NCI-H748 (cell line): Measurements from ENCODE around the gene ANKZF1.
"Not testable (repeated sequence)": the region's sequence is repeated elsewhere in the genome, so short reads cannot be mapped to it uniquely, and the experiment has no call there.

ENCODE experiments used
- DNase-seq: peaks from one replicate; lab custom pipeline; 2025; ENCODE audit not compliant: unreplicated experiment; lab: John Stamatoyannopoulos, UW

Gene ANKZF1

GRCh38 chr2:219229305-219230058, at the start of gene ANKZF1, which contains the start of gene ATG9A:
ANKZF1 (plus strand) TSS chr2:219229806; CDS start chr2:219230258, 452 bp downstream.
ATG9A (minus strand) TSS chr2:219229636; CDS start chr2:219228024, 1,612 bp downstream.
- peak; percentile 99 for DNase-seq

DNA sequence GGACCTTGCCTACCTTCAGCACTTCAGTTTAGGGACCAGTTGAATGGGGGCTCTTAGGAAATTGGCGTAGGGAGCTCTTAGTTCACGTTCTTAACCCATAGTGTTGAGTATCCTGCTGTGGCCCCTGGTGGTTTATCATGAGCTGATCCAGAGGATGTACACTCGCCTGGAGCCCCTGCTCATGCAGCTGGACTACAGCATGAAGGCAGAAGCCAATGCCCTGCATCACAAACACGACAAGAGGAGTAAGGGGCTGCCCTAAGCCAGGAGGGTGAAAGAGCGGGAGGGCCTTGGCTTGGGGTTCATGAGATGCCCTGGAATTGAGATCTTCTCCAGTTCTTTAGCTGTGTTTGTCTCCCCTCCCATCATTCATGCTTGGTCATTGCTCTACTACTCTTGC, 48.6 kb upstream of the ANKZF1 start:
- no peak for DNase-seq

GRCh38 chr2:219181531-219181930, 48.1 kb upstream of the ANKZF1 start:
- no peak for DNase-seq

DNA sequence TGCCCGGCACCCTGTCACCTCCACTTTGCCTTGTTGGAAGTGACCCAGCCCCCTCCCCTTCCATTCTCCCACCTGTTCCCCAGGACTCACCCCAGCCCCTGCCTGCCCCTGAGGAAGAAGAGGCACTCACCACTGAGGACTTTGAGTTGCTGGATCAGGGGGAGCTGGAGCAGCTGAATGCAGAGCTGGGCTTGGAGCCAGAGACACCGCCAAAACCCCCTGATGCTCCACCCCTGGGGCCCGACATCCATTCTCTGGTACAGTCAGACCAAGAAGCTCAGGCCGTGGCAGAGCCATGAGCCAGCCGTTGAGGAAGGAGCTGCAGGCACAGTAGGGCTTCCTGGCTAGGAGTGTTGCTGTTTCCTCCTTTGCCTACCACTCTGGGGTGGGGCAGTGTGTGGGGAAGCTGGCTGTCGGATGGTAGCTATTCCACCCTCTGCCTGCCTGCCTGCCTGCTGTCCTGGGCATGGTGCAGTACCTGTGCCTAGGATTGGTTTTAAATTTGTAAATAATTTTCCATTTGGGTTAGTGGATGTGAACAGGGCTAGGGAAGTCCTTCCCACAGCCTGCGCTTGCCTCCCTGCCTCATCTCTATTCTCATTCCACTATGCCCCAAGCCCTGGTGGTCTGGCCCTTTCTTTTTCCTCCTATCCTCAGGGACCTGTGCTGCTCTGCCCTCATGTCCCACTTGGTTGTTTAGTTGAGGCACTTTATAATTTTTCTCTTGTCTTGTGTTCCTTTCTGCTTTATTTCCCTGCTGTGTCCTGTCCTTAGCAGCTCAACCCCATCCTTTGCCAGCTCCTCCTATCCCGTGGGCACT, 47.1 kb upstream of the ANKZF1 start:
- no peak for DNase-seq

- DNase-seq, result no peak
Observed at GRCh38 chr2:219183151-219183772, 46.3 kb upstream of the ANKZF1 start.

GRCh38 chr2:219184121-219184520, 45.5 kb upstream of the ANKZF1 start:
- DNase-seq, result no peak

DNA sequence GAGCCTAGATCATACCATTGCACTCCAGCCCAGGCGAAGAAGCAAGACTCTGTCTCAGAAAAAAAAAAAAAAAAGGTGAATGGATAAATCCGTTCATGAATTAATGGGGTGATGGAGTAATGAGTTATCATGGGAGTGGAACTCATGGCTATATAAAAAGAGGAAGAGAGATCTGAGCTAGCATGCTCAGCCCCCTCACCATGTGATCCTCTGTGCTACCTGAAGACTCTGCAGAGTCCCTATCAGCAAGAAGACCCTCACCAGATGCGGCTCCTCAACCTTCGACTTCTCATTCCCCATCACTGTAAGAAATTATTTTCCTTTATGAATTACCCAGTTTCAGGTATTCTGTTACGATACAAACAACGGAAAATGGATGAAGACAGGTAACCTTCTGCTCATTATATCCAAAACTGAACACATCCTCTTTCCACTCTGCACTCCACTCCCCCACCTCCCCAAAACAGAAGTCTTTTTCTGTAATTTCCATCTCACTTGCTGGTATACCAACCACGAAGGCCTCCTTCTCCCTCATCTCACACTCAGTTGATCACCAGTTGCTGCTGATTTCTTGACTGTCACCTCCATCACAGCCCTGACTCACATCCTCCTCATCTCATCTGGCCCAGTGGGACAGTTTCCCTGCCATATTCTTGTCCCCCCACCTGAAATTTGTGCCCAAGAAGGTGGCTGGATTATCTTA, 42.7 kb upstream of the ANKZF1 start:
- no peak for DNase-seq

GRCh38 chr2:219197388-219197787, 32.2 kb upstream of the ANKZF1 start:
- DNase-seq, result no peak

- no peak for DNase-seq
Observed at GRCh38 chr2:219198974-219199373, 30.6 kb upstream of the ANKZF1 start.

DNA sequence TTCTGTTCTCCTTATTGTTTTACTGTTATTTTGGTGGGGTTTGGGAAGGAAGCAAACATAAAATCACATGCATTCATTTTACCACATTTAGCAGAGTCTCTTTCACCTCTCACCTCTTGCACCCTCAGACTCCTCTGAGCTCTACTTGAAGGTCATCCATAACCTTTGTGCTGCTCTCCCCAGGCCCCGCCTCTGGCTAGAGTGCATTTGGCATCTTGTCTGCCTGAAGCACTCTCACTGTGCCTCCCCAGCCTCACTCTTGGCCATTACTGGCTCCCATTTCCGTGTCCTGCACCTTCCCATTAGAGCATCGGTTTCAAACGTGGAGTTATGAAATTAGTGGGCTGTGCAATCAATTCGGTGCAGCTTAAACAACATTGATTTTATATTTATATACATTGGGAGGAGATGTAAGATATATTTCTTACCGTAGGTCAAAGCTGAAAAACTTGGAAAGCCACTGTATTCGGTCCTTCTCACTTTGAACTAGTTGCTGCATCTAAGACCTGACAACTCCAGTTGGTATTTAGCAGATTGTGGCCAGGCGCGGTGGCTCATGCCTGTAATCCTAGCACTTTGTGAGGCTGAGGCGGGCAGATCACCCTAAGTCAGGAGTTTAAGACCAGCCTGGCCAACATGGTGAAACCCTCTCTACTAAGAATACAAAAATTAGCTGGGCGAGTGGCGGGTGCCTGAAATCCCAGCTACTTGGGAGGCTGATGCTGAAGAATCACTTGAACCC, 30.0 kb upstream of the ANKZF1 start:
- DNase-seq, result no peak

DNA sequence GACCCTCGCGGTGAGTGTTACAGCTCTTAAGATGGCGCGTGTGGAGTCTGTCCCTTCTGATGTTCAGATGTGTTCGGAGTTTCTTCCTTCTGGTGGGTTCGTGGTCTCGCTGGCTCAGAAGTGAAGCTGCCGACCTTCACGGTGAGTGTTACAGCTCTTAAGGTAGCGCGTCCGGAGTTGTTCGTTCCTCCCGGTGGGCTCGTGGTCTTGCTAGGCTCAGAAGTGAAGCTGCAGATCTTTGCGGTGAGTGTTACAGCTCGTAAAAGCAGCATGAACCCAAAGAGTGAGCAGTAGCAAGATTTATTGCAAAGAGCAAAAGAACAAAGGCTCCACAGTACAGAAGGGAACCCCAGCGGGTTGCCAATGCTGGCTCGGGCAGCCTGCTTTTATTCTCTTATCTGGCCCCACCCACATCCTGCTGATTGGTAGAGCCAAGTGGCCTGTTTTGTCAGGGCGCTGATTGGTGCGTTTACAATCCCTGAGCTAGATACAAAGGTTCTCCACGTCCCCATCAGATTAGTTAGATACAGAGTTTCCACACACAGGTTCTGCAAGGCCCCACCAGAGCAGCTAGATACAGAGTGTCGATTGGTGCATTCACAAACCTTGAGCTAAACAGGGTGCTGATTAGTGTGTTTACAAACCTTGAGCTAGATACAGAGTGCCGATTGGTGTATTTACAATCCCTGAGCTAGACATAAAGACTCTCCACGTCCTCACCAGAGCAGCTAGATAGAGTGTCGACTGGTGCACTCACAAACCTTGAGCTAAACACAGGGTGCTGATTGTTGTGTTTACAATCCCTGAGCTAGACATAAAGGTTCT, 28.9 kb upstream of the ANKZF1 start:
- not testable (repeated sequence) for DNase-seq

DNA sequence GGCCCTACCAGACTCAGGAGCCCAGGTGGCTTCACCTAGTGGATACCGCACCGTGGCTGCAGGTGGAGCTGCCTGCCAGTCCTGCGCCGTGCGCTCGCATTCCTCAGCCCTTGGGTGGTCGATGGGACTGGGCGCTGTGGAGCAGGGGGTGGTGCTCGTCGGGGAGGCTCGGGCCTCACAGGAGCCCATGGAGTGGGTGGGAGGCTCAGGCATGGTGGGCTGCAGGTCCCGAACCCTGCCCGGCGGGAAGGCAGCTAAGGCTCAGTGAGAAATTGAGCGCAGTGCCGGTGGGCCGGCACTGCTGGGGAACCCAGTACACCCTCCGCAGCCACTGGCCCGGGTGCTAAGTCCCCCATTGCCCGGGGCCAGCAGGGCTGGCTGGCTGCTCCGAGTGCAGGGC, 28.3 kb upstream of the ANKZF1 start:
- not testable (repeated sequence) for DNase-seq

DNA sequence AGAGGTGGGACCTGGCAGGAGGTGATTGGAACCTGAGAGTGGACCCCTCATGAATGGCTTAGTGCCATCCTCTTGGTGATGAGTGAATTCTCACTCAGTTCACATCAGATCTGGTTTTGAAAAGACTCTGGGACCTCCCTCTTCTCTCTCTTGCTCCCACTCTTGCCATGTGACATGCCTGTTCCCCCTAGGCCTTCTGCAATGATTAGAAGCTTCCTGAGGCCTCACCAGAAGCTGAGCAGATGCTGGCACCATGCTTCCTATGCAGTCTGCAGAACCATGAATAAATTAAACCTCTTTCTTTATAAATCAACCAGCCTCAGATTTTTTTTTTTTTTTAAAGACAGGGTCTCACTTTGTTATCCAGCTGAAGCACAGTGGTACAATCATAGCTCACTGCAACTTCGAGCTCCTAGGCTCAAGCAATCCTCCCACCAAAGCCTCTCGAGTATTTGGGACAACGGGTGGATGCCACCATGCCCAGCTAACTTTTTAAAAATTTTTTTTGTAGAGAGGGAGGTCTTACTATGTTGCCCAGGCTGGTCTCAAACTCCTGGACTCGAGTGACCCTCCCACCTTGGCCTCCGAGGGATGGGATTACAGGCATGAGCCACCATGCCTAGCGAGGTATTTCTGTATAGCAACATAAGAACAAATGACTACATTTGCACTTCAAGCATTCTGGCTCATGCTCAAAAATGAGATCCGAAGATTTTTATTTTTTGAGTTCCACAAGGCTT, 25.0 kb upstream of the ANKZF1 start:
- DNase-seq, result no peak

GRCh38 chr2:219205165-219205538, 24.5 kb upstream of the ANKZF1 start:
- no peak for DNase-seq

DNA sequence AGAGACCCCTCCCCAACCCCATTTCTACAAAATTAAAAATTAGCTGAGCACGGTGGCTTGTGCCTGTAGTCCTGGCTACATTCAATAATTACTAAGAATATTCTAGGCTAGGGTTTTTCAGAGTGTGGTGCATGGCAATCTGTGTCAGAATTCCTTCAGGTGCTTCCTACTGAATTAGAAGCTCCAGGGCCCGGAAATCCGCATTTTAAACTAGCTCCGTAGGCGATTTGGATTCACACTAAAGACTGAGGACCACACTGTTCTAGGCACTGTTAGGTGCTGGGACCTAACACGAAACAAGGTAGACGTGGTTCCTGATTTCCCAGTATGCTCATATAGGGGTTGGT, 23.7 kb upstream of the ANKZF1 start:
- no peak for DNase-seq

DNA sequence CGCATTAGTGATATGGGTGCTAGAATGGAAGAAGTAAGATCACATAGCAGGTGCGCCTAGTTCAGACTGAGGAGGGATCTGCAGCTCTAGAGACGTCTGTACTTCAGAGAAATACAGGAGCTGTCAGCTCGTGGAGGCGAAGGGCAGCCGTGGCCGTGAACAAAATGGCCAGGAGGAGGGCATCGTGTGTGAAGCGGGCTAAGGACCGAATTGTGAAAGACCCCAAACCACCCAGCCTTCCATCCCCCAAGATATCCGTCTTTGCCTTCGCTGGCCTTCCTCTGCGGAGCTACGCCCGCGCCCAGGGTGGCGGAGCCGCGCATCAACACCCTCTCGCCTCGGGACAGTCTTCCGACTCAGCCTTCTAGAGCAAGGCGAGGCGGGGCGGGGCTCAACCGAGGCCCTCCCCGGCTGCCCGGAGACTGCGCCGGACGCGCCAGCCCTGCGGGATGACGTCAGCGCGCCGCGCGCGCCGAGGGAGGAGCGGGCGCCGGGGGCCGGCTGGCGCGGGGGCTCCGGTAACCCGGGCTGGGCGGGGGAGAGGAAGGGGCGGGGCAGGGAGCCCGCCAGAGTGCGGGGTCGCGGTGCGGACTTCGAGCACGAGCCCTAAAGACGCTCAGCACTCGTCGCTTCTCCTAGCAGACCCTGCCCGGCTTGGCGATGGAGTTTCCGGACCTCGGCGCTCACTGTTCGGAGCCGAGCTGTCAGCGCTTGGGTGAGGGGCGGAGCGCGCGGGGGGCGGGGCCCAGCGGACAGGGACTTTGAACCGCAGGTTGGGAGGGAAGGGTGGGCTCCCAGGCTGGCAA, 23.1 kb upstream of the ANKZF1 start, which contains the start of gene ZFAND2B:
ZFAND2B (plus strand) TSS at position 455 of the 806 bp plus-strand sequence; CDS start at position 661, 206 bp downstream.
- DNase-seq, result peak; percentile 94

- no peak for DNase-seq
Observed at GRCh38 chr2:219207134-219207883, 22.3 kb upstream of the ANKZF1 start.
